Fibroblast of lung (primary cell): Measurements from ENCODE around the gene TNFSF15.

Source experiments
- EZH2 ChIP-seq: IDR thresholded peaks from 2 replicates; pipeline ENCODE4 v1.5.1; 2012; ENCODE audit warnings: low read length, control low read depth, mild to moderate bottlenecking; ENCODE audit errors: missing control alignments
- TF ChIP-seq, protein P1 (sequence below), 2 donors: IDR thresholded peaks in 1 of 2; conservative IDR thresholded peaks in 1 of 2; 1 replicate in 1 of 2; 2 replicates in 1 of 2; pipeline ENCODE4 v1.5.1; 2011 to 2012; ENCODE audit warnings: low read length in 2 of 2, control low read depth in 1 of 2, inconsistent platforms in 1 of 2, low read depth in 1 of 2, mild to moderate bottlenecking in 1 of 2

- TF ChIP-seq, protein P1, sequence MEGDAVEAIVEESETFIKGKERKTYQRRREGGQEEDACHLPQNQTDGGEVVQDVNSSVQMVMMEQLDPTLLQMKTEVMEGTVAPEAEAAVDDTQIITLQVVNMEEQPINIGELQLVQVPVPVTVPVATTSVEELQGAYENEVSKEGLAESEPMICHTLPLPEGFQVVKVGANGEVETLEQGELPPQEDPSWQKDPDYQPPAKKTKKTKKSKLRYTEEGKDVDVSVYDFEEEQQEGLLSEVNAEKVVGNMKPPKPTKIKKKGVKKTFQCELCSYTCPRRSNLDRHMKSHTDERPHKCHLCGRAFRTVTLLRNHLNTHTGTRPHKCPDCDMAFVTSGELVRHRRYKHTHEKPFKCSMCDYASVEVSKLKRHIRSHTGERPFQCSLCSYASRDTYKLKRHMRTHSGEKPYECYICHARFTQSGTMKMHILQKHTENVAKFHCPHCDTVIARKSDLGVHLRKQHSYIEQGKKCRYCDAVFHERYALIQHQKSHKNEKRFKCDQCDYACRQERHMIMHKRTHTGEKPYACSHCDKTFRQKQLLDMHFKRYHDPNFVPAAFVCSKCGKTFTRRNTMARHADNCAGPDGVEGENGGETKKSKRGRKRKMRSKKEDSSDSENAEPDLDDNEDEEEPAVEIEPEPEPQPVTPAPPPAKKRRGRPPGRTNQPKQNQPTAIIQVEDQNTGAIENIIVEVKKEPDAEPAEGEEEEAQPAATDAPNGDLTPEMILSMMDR (conservative IDR thresholded peaks at IDR 0.05 in 1 of 2, IDR thresholded peaks at IDR 0.05 in 1 of 2; ENCODE audit: low read depth in 1 of 2, low read length in 2 of 2): no peak
- no peak for TF ChIP-seq EZH2
These were observed 21.9 kb upstream of the TNFSF15 start for GRCh38 chr9:114827641-114828302.
